ENCODE measurements around the gene HTN3.
"Not testable (repeated sequence)": the region's sequence is repeated elsewhere in the genome, so short reads cannot be mapped to it uniquely, and the experiment has no call there.

DNA sequence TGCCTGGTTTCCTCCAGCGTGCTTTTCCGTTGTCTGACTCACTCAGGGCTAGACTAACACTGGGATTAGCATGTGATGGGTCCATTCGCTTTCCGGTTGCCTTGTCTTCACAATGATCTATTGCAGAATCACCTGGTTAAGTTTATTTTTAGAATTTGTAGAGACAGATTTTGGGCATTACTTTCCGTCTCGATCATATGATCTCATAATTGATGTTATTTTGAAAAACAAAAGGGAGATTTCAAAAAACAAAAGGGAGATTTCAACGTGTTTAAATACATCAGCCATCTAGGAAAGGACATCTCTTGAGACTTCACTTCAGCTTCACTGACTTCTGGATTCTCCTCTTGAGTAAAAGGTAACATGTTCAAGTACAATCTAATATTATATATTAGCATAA is at the start of gene HTN3:
- TF ChIP-seq GATA2, GATA3 (IDR thresholded peaks at IDR 0.05; ENCODE audit: low read depth, low read length): not testable (repeated sequence)
